HEK293 (cell line): ENCODE results near the gene PPM1G.

Experiments
- CTCF ChIA-PET: fragments of 350-600 bp; formaldehyde crosslinking; extraction: SDS; loops from one replicate; lab custom pipeline; 2021; ENCODE audit warnings: antibody characterized with exemption; lab: Yijun Ruan, JAX
- POLR2A ChIA-PET: fragments of 300-600 bp; formaldehyde crosslinking; extraction: SDS; loops from one replicate; lab custom pipeline; 2020; ENCODE audit warnings: antibody characterized with exemption, inconsistent platforms; lab: Yijun Ruan, JAX
- H3K27ac ChIP-seq: fragments of 200-500 bp; sonication (Bioruptor generic); 2 replicates; pipeline ENCODE4 v1.5.1; 2014; ENCODE audit warnings: low read depth, low read length, control low read depth, inconsistent platforms; ENCODE audit errors: extremely low read depth
- H3K36me3 ChIP-seq, 2 experiments: fragments of 200-500 bp in 1 of 2; sonication (Bioruptor generic) in 1 of 2; 1 replicate in 1 of 2; 2 replicates in 1 of 2; pipeline ENCODE4 v1.5.1; 2014 to 2017; ENCODE audit warnings: inconsistent platforms in 2 of 2, low read length in 2 of 2; ENCODE audit not compliant: control insufficient read depth in 2 of 2, insufficient read depth in 1 of 2
- H3K4me1 ChIP-seq: fragments of 200-500 bp; sonication (Bioruptor generic); 2 replicates; pipeline ENCODE4 v1.5.1; 2014; ENCODE audit warnings: mild to moderate bottlenecking, low read length, inconsistent platforms; ENCODE audit not compliant: control insufficient read depth, insufficient read depth
- H3K4me3 ChIP-seq: 2 replicates; pipeline ENCODE4 v1.5.1; 2011; ENCODE audit warnings: low read depth, mild to moderate bottlenecking, control low read depth, low read length, moderate library complexity
- H3K9me3 ChIP-seq: fragments of 200-500 bp; sonication (Bioruptor generic); 2 replicates; pipeline ENCODE4 v1.5.1; 2014; ENCODE audit warnings: low read depth, low read length, inconsistent platforms; ENCODE audit not compliant: control insufficient read depth, insufficient read depth
- FEZF1 ChIP-seq: fragments of 450-650 bp; formaldehyde crosslinking; IDR thresholded peaks from 2 replicates; pipeline ENCODE4 v1.5.1; 2016; ENCODE audit warnings: missing biosample characterization, missing genetic modification characterization
- GLIS1 ChIP-seq: fragments of 450-650 bp; formaldehyde crosslinking; IDR thresholded peaks from 2 replicates; pipeline ENCODE4 v1.5.1; 2016; ENCODE audit warnings: missing biosample characterization, missing genetic modification characterization
- HOXA7 ChIP-seq: sonication (generic); formaldehyde crosslinking; IDR thresholded peaks from 2 replicates; pipeline ENCODE4 v1.8.1; 2022; ENCODE audit warnings: missing genetic modification reagents, borderline replicate concordance
- HOXC10 ChIP-seq: sonication (generic); formaldehyde crosslinking; IDR thresholded peaks from 2 replicates; pipeline ENCODE4 v1.8.1; 2023; ENCODE audit warnings: mild to moderate bottlenecking, missing genetic modification reagents
- KLF10 ChIP-seq: fragments of 450-650 bp; IDR thresholded peaks from 2 replicates; pipeline ENCODE4 v1.5.1; 2018; ENCODE audit warnings: missing biosample characterization, mild to moderate bottlenecking, missing genetic modification characterization
- PBX3 ChIP-seq: sonication (generic); formaldehyde crosslinking; IDR thresholded peaks from 2 replicates; pipeline ENCODE4 v1.8.1; 2022; ENCODE audit warnings: mild to moderate bottlenecking, moderate library complexity, missing genetic modification reagents
- SP2 ChIP-seq: fragments of 450-650 bp; formaldehyde crosslinking; IDR thresholded peaks from 2 replicates; pipeline ENCODE4 v1.5.1; 2016; ENCODE audit warnings: missing biosample characterization, missing genetic modification characterization
- TCF7L2 ChIP-seq: IDR thresholded peaks from 2 replicates; pipeline ENCODE4 v1.6.1; 2011; ENCODE audit warnings: low read depth, mild to moderate bottlenecking, inconsistent platforms, low read length, moderate library complexity, borderline replicate concordance
- TSHZ1 ChIP-seq: fragments of 450-650 bp; formaldehyde crosslinking; IDR thresholded peaks from 2 replicates; pipeline ENCODE4 v1.5.1; 2016; ENCODE audit warnings: missing biosample characterization, missing genetic modification characterization, borderline replicate concordance
- WT1 ChIP-seq: fragments of 450-650 bp; formaldehyde crosslinking; IDR thresholded peaks from 2 replicates; pipeline ENCODE4 v1.5.1; 2016; ENCODE audit warnings: missing biosample characterization, missing genetic modification characterization
- ZBTB17 ChIP-seq: fragments of 450-650 bp; formaldehyde crosslinking; IDR thresholded peaks from 2 replicates; pipeline ENCODE4 v1.5.1; 2016; ENCODE audit warnings: missing biosample characterization, missing genetic modification characterization
- ZBTB48 ChIP-seq: fragments of 450-650 bp; formaldehyde crosslinking; IDR thresholded peaks from 2 replicates; pipeline ENCODE4 v1.5.1; 2016; ENCODE audit warnings: missing biosample characterization, missing genetic modification characterization
- ZBTB49 ChIP-seq: fragments of 450-650 bp; formaldehyde crosslinking; IDR thresholded peaks from 2 replicates; pipeline ENCODE4 v1.5.1; 2016; ENCODE audit warnings: missing biosample characterization, missing genetic modification characterization, low read depth
- ZNF155 ChIP-seq: fragments of 450-650 bp; formaldehyde crosslinking; IDR thresholded peaks from 2 replicates; pipeline ENCODE4 v1.5.1; 2016; ENCODE audit warnings: missing biosample characterization, missing genetic modification characterization
- ZNF221 ChIP-seq: fragments of 450-650 bp; formaldehyde crosslinking; IDR thresholded peaks from 2 replicates; pipeline ENCODE4 v1.5.1; 2017; ENCODE audit warnings: missing biosample characterization, missing genetic modification characterization, borderline replicate concordance
- ZNF354C ChIP-seq: fragments of 450-650 bp; formaldehyde crosslinking; IDR thresholded peaks from 2 replicates; pipeline ENCODE4 v1.5.1; 2016; ENCODE audit warnings: missing biosample characterization, missing genetic modification characterization, low read depth, borderline replicate concordance
- ZNF391 ChIP-seq: fragments of 450-650 bp; formaldehyde crosslinking; IDR thresholded peaks from 2 replicates; pipeline ENCODE4 v1.5.1; 2016; ENCODE audit warnings: low read depth, missing biosample characterization, missing genetic modification characterization, borderline replicate concordance
- ZNF449 ChIP-seq: fragments of 450-650 bp; formaldehyde crosslinking; IDR thresholded peaks from 2 replicates; pipeline ENCODE4 v1.5.1; 2017; ENCODE audit warnings: missing biosample characterization, mild to moderate bottlenecking, missing genetic modification characterization, moderate library complexity
- ZNF473 ChIP-seq: fragments of 450-650 bp; formaldehyde crosslinking; IDR thresholded peaks from 2 replicates; pipeline ENCODE4 v1.5.1; 2017; ENCODE audit warnings: missing biosample characterization, missing genetic modification characterization
- ZNF521 ChIP-seq: fragments of 450-650 bp; formaldehyde crosslinking; IDR thresholded peaks from 2 replicates; pipeline ENCODE4 v1.5.1; 2017; ENCODE audit warnings: missing biosample characterization, mild to moderate bottlenecking, missing genetic modification characterization
- ZNF701 ChIP-seq: fragments of 450-650 bp; formaldehyde crosslinking; IDR thresholded peaks from 2 replicates; pipeline ENCODE4 v1.5.1; 2016; ENCODE audit warnings: missing biosample characterization, missing genetic modification characterization
- ZNF747 ChIP-seq: fragments of 450-650 bp; formaldehyde crosslinking; IDR thresholded peaks from 2 replicates; pipeline ENCODE4 v1.5.1; 2016; ENCODE audit warnings: missing biosample characterization, missing genetic modification characterization
- ZNF768 ChIP-seq: fragments of 450-650 bp; formaldehyde crosslinking; IDR thresholded peaks from 2 replicates; pipeline ENCODE4 v1.5.1; 2018; ENCODE audit warnings: missing biosample characterization, mild to moderate bottlenecking, missing genetic modification characterization
- ZNF777 ChIP-seq: fragments of 450-650 bp; formaldehyde crosslinking; IDR thresholded peaks from 2 replicates; pipeline ENCODE4 v1.5.1; 2017; ENCODE audit warnings: missing biosample characterization, missing genetic modification characterization, borderline replicate concordance
- ZNF843 ChIP-seq: fragments of 450-650 bp; formaldehyde crosslinking; IDR thresholded peaks from 2 replicates; pipeline ENCODE4 v1.5.1; 2016; ENCODE audit warnings: missing biosample characterization, missing genetic modification characterization

Gene PPM1G

GRCh38 chr2:27356382-27357181, 52.8 kb downstream of the PPM1G start, which contains the start of gene GTF3C2 (continued):
- TF ChIP-seq ZNF521 (tag by site-specific recombination) (no peak), KLF10 (tag by site-specific recombination) (no peak), HOXA7 (CRISPR knock-in tag) (no peak)
- TF ChIP-seq, all 188 proteins: peak for 49

- TF ChIP-seq TSHZ1 (tag by site-specific recombination), result no peak
- TF ChIP-seq ZBTB49 (tag by site-specific recombination), result no peak
- no peak for TF ChIP-seq ZBTB17 (tag by site-specific recombination)
- 0 out of 2 replicates have a peak, but pooled peaks have one; percentile 46 for TF ChIP-seq ZNF777 (tag by site-specific recombination)
- TF ChIP-seq ZNF473 (tag by site-specific recombination), result no peak
- TF ChIP-seq ZNF354C (tag by site-specific recombination), result no peak
- no peak for TF ChIP-seq PBX3 (CRISPR knock-in tag)
- TF ChIP-seq TCF7L2, result no peak
- peak; percentile 65; the same call in 1 of the 2 replicates for TF ChIP-seq ZBTB48
- H3K9me3 ChIP-seq, result no peaks in the 10 kb centered on the region
- peak overlapping the region; percentile 98 for H3K27ac ChIP-seq
- H3K4me1 ChIP-seq, result peaks cover 6% of the 10 kb centered on the region
- H3K4me3 ChIP-seq, result peak overlapping the region; percentile 99
- ChIA-PET CTCF (no interaction called here), POLR2A (interaction anchor here (0.5 to 2.1 kb wide), 16 partner anchors 11 to 308 kb away, joined by 3 to 22 read pairs (median 5); partner anchors contain the start of genes AGBL5, EIF2B4, MPV17 and NRBP1)
- H3K36me3 ChIP-seq, result peaks cover 0 to 7% of the 10 kb centered on the region in 2 experiments; a peak in 2 of 3 replicates
These were observed 53.4 kb downstream of the PPM1G start for GRCh38 chr2:27356056-27356381.

GRCh38 chr2:27354597-27354927, 54.8 kb downstream of the PPM1G start:
- H3K27ac ChIP-seq, result peak overlapping the region; percentile 20; the same call in 1 of the 2 replicates
- no peak overlapping the region for H3K4me3 ChIP-seq
- peaks cover 0 to 7% of the 10 kb centered on the region in 2 experiments; a peak in 2 of 3 replicates for H3K36me3 ChIP-seq
- ChIA-PET CTCF (interaction anchor here (0.7 to 1.0 kb wide), 3 partner anchors 34 to 106 kb away, joined by 3 to 5 read pairs (median 4); no protein-coding TSS in a partner anchor), POLR2A (interaction anchor here (1.4 kb wide), 2 partner anchors 11 to 27 kb away, joined by 4 to 9 read pairs; partner anchors contain the start of gene ZNF513)
- peaks cover 6% of the 10 kb centered on the region for H3K4me1 ChIP-seq
- H3K9me3 ChIP-seq, result no peaks in the 10 kb centered on the region
- TF ChIP-seq GLIS1 (tag by site-specific recombination), result no peak
- TF ChIP-seq ZNF391 (tag by site-specific recombination), result no peak
- no peak for TF ChIP-seq ZNF155 (tag by site-specific recombination)
- TF ChIP-seq ZNF768, result no peak
- TF ChIP-seq WT1 (tag by site-specific recombination), result no peak
- no peak for TF ChIP-seq HOXC10 (CRISPR knock-in tag)
- TF ChIP-seq FEZF1, result no peak
- TF ChIP-seq ZNF473 (tag by site-specific recombination), result no peak
- no peak for TF ChIP-seq ZNF747 (tag by site-specific recombination)
- no peak for TF ChIP-seq ZNF843 (tag by site-specific recombination)
- TF ChIP-seq ZNF221 (tag by site-specific recombination), result no peak
- no peak for TF ChIP-seq ZNF701 (tag by site-specific recombination)
- TF ChIP-seq ZNF449 (tag by site-specific recombination), result no peak
- TF ChIP-seq SP2 (tag by site-specific recombination), result no peak
